Activated CD4-positive, alpha-beta T cell treated with anti-CD3 and anti-CD28 coated beads for 24 hours (primary cell): ENCODE results near the gene TTC28.
"Not testable (repeated sequence)": the region's sequence is repeated elsewhere in the genome, so short reads cannot be mapped to it uniquely, and the experiment has no call there.

Source experiments
- DNase-seq, 2 donors: peaks; one replicate each; pipeline ENCODE4 v3.0.0-alpha.2; 2020; ENCODE audit warnings: low read depth in 2 of 2

The TTC28 gene

GRCh38 chr22:28230671-28231070 is 449.0 kb downstream of the TTC28 start:
- no peak for DNase-seq

DNA sequence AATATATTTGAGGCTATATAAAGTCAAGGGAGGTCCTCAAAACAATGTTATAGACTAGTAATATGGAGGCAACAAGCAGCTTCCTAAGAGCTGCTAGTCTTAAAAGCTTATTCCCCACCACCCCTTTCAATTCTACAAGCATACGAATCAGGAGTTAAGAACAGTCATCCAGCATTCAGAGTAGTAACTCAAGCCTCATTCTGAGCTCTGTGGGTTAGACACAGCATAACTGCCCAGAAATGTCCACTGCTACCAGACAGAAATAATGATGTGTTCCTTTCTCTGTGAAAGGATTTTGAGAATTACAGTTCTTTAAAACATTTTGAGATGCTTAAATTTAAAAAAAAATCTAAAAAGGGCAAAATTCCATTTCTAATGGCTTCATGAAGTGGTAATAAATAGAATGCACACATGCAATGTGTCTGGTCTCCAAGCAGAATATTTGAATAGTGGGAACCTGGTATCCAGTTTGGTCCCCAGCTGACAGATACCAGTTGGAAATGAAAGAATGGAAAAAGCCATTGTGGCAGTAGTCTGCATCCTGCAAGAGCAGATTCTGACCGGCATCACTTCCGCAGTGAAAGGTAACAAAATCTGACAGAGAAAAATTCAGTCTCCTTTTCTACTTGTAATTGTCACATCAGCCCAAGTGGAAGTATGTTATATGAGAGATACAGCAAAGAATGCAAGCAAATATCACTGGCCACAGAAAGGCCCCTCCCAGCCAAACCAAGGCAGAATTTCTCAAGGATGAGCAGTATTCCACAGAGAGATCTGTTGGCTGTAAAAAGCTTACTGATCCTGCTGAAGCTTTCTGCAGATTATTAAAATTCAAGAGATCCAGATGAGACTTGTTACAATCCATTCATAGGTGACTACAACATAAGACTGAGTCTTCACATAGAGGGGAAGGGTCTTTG is 449.8 kb downstream of the TTC28 start:
- no peak for DNase-seq

GRCh38 chr22:28223826-28224225 is 455.8 kb downstream of the TTC28 start:
- DNase-seq: no peak

- no peak for DNase-seq
Measured at GRCh38 chr22:28222976-28223745, 456.5 kb downstream of the TTC28 start.

DNA sequence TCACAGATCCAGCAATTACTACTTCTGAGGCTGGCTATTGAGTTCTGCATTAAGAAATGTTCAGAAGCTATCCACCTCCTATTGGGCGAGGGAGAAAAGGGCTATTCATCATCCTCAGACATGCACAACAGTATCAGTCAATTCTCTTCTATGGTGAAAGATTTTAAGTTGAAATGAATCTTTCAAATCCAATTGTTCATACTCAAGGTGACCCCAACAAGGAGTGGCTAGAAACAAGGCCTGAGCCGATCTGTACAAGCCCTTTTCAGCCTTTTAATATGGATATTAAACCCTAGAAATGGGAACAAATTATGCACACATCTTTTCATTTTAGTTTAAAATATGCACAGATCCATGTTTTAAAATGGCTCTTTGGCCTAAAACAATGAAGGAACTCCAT is 457.1 kb downstream of the TTC28 start:
- DNase-seq: no peak

DNA sequence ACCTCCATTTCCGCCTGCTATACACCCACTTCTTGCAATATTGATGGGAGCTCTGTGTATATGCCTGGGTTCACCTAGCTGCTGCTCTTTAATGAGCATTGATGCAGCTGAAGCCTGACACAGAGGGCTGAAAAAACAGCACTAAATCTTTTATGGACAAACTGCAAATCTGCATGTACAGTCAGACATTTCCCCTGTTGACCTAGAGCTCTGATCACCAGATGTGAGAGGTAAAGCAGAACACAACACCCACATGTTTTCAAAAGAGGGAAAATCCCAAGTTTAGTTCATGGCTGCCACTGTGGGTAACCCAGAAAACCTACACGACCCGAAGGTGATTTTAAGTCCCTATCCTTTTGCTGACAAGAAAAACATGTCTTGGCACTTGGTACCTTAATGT is 457.6 kb downstream of the TTC28 start:
- no peak for DNase-seq

GRCh38 chr22:28220626-28221363 is 458.8 kb downstream of the TTC28 start:
- DNase-seq: no peak

GRCh38 chr22:28217277-28217676 is 462.4 kb downstream of the TTC28 start:
- DNase-seq: no peak

- not testable (repeated sequence) for DNase-seq
Measured at GRCh38 chr22:28214750-28215149, 464.9 kb downstream of the TTC28 start.

- not testable (repeated sequence) for DNase-seq
Measured at GRCh38 chr22:28209457-28209856, 470.2 kb downstream of the TTC28 start.

GRCh38 chr22:28208787-28209186 is 470.9 kb downstream of the TTC28 start:
- DNase-seq: no peak

GRCh38 chr22:28208036-28208435 is 471.6 kb downstream of the TTC28 start:
- DNase-seq: no peak

GRCh38 chr22:28207281-28208030 is 472.2 kb downstream of the TTC28 start:
- DNase-seq: no peak

GRCh38 chr22:28205926-28206325 is 473.7 kb downstream of the TTC28 start:
- DNase-seq: no peak

DNA sequence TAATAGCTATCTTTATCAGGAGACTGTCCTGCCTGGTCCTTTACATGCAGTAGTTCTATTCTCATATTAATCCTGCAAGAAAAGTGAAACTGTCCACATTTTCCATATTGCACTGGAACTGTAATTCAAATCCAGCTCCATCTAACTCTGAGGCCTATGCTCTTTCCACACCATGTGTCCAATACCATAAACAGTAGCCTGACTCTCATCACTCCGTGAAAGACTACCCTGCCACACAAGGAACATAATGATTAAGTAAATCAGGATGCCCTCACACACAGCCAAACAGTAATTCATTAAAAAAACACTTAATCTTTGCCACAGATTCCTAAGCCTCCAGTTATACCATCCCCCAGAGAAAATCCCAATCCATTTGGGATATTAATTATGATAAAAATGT is 475.3 kb downstream of the TTC28 start:
- no peak for DNase-seq

DNA sequence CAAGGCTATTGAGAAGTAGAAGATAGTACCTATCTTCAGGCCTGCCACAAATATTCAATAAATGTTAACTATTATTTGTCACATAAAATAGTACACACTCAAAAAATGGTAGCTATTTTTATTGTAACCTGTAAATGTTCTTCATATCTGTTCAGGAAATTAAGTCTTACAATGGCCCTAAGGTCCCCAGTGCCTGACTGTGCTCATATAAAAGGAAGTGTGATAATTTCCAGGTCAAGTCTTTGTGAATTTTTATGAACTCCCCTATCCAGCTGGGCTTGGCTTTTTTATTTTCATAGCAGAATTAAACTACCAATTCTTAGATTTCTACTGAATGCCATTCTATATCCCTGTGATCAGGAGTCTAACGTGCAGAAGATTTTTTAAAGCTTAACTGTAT is 476.4 kb downstream of the TTC28 start:
- DNase-seq: no peak

DNA sequence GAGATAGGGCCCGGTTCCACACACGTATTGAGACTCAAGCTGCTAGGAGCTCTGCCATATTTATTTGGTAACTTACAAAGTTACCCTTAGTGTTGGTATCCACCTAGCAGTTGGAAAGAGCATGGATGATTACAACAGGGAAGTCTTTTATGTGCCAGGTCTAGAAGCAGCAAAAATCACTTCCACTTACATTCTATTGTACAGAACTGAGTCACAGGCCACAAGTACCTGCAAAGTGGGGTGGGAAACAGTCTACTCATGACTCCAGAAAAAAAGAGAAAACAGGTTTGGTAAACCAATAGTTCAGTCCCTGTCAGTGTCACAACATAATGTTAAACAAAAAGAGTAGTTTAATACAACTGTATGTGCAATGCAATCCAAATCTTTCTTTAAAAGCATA is 480.9 kb downstream of the TTC28 start:
- DNase-seq: no peak

- not testable (repeated sequence) for DNase-seq
Measured at GRCh38 chr22:28191571-28191970, 488.1 kb downstream of the TTC28 start.

- no peak for DNase-seq
Measured at GRCh38 chr22:28188178-28188879, 491.3 kb downstream of the TTC28 start.

DNA sequence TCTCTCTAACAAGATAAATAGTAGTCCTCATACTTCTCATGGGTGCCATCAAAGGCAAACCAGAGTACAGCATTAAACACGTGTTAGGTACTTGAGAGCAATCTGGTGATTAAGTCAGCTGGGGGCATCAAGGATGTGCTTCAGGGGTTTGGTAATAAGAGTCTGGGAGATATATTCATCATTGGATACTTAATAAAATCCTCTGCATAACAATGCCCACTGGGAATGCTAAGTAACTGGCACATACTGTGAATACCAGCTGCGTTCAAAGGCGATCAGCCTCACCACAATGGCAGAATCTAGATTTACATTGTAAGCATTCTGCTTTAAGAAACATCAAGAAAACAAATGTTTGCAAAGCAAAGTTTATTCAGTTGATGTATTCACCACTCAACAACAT is 492.0 kb downstream of the TTC28 start:
- DNase-seq: no peak

DNA sequence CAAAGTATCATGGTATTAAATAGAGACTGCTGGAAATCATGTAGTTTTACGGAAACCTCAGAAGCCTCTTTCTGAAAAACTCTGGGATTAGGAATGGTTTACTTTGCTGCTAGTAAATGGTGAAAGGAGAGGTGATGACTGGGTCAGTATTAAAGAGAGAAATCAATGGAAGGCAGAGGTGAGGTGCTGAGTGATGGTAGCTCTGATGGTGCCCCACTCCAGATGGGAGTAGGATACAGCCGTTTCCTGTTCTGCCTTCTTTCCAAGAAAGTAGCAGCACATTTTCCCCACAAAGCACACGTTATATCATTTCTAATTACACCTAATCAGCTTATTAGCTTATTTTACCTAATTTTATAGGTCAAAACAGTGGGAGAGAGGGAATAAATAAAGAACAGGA is 493.0 kb downstream of the TTC28 start:
- no peak for DNase-seq
